Measurements from ENCODE around the gene RAET1E. TPM values are rescaled to one million over a fixed set of nuclear protein-coding genes. Genes with fewer than 3 reads are reported as not detected.

The RAET1E gene
- total RNA-seq, 1 experiment from 2014 or later, result not detected

- peaks cover 35% of the 10 kb centered on the region for H3K4me1 ChIP-seq
- DNase-seq, result no peak
- Mint-ChIP-seq H3K4me1 (ENCODE audit: low read depth, unreplicated experiment) (peaks cover 47% of the 10 kb centered on the region), H3K27ac (ENCODE audit: unreplicated experiment) (peak overlapping the region; percentile 81), H3K36me3 (ENCODE audit: insufficient read depth, unreplicated experiment) (peaks cover 6% of the 10 kb centered on the region), H3K4me3 (ENCODE audit: unreplicated experiment) (no peak overlapping the region), H3K9me3 (ENCODE audit: unreplicated experiment) (no peaks in the 10 kb centered on the region), H3K27me3 (ENCODE audit: insufficient read depth, unreplicated experiment) (no peaks in the 10 kb centered on the region)
- H3K4me3 ChIP-seq (ENCODE audit: low read depth, low read length), result no peak overlapping the region
- H3K9me3 ChIP-seq, result no peaks in the 10 kb centered on the region
- H3K36me3 ChIP-seq (ENCODE audit: control insufficient read depth, insufficient read depth, low read length), result no peaks in the 10 kb centered on the region
- no peak for TF ChIP-seq CTCF (IDR thresholded peaks at IDR 0.05; ENCODE audit: insufficient read depth in 1 of 2, low read depth in 1 of 2, low read length in 1 of 2, severe bottlenecking in 1 of 2, unreplicated experiment in 1 of 2)
- ChIA-PET CTCF (no interaction called here), POLR2A (no interaction called here)
- no peaks in the 10 kb centered on the region for H3K27me3 ChIP-seq (replicated peaks; ENCODE audit: control insufficient read depth, insufficient read depth, low read length)
- no TSS peak for BruUV-seq (replicated peaks)
- intact Hi-C loops (cut with micrococcal nuclease; ENCODE audit: unreplicated experiment), result no loop called here
Observed at GRCh38 chr6:149856256-149856994, 41.5 kb downstream of the RAET1E start.

DNA sequence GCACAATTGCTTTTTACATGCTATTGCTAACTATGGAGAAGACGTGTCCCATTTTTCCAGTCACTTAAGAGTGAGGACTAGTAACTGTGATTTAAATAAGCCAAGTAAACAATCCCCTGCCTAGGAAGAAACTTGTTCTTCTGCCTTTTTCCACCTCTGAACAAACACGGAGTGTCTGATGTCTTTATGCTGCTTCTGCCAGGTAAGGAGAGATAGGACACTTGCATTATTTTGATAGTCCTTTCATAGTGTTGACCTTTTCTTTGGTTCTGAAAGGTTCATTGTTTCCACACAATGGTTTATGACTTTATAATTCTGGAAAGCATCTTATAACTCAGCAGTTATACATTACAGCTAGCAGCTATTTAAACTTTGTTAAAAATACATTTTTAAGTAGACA lies 42.2 kb downstream of the RAET1E start:
- H3K9me3 Mint-ChIP-seq (ENCODE audit: unreplicated experiment), result no peaks in the 10 kb centered on the region
- POLR2A ChIA-PET, result no interaction called here
- no TSS peak for BruUV-seq (replicated peaks)
- peak in 1 of 2 experiments; percentile 48 for DNase-seq
- Histone ChIP-seq H3K27me3 (replicated peaks; ENCODE audit: control insufficient read depth, insufficient read depth, low read length) (no peaks in the 10 kb centered on the region), H3K9me3 (no peaks in the 10 kb centered on the region), H3K4me1 (peaks cover 35% of the 10 kb centered on the region), H3K4me3 (ENCODE audit: low read depth, low read length) (no peak overlapping the region), H3K36me3 (ENCODE audit: control insufficient read depth, insufficient read depth, low read length) (no peaks in the 10 kb centered on the region)
- peak overlapping the region; percentile 23 for H3K4me3 Mint-ChIP-seq (ENCODE audit: unreplicated experiment)
- intact Hi-C loops (cut with micrococcal nuclease; ENCODE audit: unreplicated experiment), result loop anchor here (1.0 to 2.0 kb wide), 3 partner anchors 8 to 15 kb away; no protein-coding TSS in a partner anchor
- peak overlapping the region; percentile 81 for H3K27ac Mint-ChIP-seq (ENCODE audit: unreplicated experiment)
- no peaks in the 10 kb centered on the region for H3K27me3 Mint-ChIP-seq (ENCODE audit: insufficient read depth, unreplicated experiment)
- no peak for TF ChIP-seq CTCF (IDR thresholded peaks at IDR 0.05; ENCODE audit: insufficient read depth in 1 of 2, low read depth in 1 of 2, low read length in 1 of 2, severe bottlenecking in 1 of 2, unreplicated experiment in 1 of 2)
- H3K4me1 Mint-ChIP-seq (ENCODE audit: low read depth, unreplicated experiment), result peaks cover 41% of the 10 kb centered on the region
- peaks cover 6% of the 10 kb centered on the region for H3K36me3 Mint-ChIP-seq (ENCODE audit: insufficient read depth, unreplicated experiment)
- CTCF ChIA-PET, result no interaction called here

- intact Hi-C loops (cut with micrococcal nuclease; ENCODE audit: unreplicated experiment), result loop anchor here (1.0 to 2.0 kb wide), 3 partner anchors 8 to 14 kb away; no protein-coding TSS in a partner anchor
- no peaks in the 10 kb centered on the region for H3K9me3 Mint-ChIP-seq (ENCODE audit: unreplicated experiment)
- H3K4me1 ChIP-seq, result peaks cover 32% of the 10 kb centered on the region
- H3K4me1 Mint-ChIP-seq (ENCODE audit: low read depth, unreplicated experiment), result peaks cover 35% of the 10 kb centered on the region
- peaks cover 6% of the 10 kb centered on the region for H3K36me3 Mint-ChIP-seq (ENCODE audit: insufficient read depth, unreplicated experiment)
- no peak overlapping the region for H3K4me3 ChIP-seq (ENCODE audit: low read depth, low read length)
- peak overlapping the region; percentile 23 for H3K4me3 Mint-ChIP-seq (ENCODE audit: unreplicated experiment)
- no peaks in the 10 kb centered on the region for H3K27me3 ChIP-seq (replicated peaks; ENCODE audit: control insufficient read depth, insufficient read depth, low read length)
- H3K36me3 ChIP-seq (ENCODE audit: control insufficient read depth, insufficient read depth, low read length), result no peaks in the 10 kb centered on the region
- H3K9me3 ChIP-seq, result no peaks in the 10 kb centered on the region
- peak overlapping the region; percentile 81 for H3K27ac Mint-ChIP-seq (ENCODE audit: unreplicated experiment)
- POLR2A ChIA-PET, result no interaction called here
- no peaks in the 10 kb centered on the region for H3K27me3 Mint-ChIP-seq (ENCODE audit: insufficient read depth, unreplicated experiment)
- DNase-seq, result peak; percentile 68 to 69
- TF ChIP-seq CTCF (IDR thresholded peaks at IDR 0.05; ENCODE audit: insufficient read depth in 1 of 2, low read depth in 1 of 2, low read length in 1 of 2, severe bottlenecking in 1 of 2, unreplicated experiment in 1 of 2), result no peak
- CTCF ChIA-PET, result no interaction called here
- no TSS peak for BruUV-seq (replicated peaks)
Observed at GRCh38 chr6:149855040-149855654, 42.8 kb downstream of the RAET1E start.

All from Caco-2 (cell line).